Effector memory CD4-positive, alpha-beta T cell (primary cell): ENCODE results near the gene SGTA.
"Not testable (repeated sequence)": the region's sequence is repeated elsewhere in the genome, so short reads cannot be mapped to it uniquely, and the experiment has no call there.

Experiments
- DNase-seq, 3 donors: peaks; one replicate each; pipeline ENCODE4 v3.0.0-alpha.2; 2020
- H3K27ac ChIP-seq: 2 replicates; pipeline ENCODE4 v1.7.0; 2013; ENCODE audit warnings: mild to moderate bottlenecking, low read length, moderate library complexity; ENCODE audit not compliant: insufficient read depth, poor library complexity, severe bottlenecking
- H3K27me3 ChIP-seq: replicated peaks from 2 replicates; pipeline ENCODE4 v1.7.0; 2013; ENCODE audit warnings: mild to moderate bottlenecking, low read length; ENCODE audit not compliant: insufficient read depth, control insufficient read depth, poor library complexity, severe bottlenecking
- H3K36me3 ChIP-seq: 2 replicates; pipeline ENCODE4 v1.7.0; 2013; ENCODE audit warnings: mild to moderate bottlenecking, low read length, moderate library complexity; ENCODE audit not compliant: control insufficient read depth, insufficient read depth
- H3K4me1 ChIP-seq: 2 replicates; pipeline ENCODE4 v1.7.0; 2013; ENCODE audit warnings: low read length, mild to moderate bottlenecking; ENCODE audit not compliant: control insufficient read depth, insufficient read depth, poor library complexity, severe bottlenecking
- H3K4me3 ChIP-seq: 2 replicates; pipeline ENCODE4 v1.7.0; 2013; ENCODE audit warnings: low read length, low read depth, mild to moderate bottlenecking; ENCODE audit not compliant: insufficient read depth, poor library complexity, severe bottlenecking
- H3K9me3 ChIP-seq: 2 replicates; pipeline ENCODE4 v1.7.0; 2013; ENCODE audit warnings: mild to moderate bottlenecking, low read length, moderate library complexity; ENCODE audit not compliant: control insufficient read depth
- total RNA-seq, 3 donors: gene quantifications; one replicate each; lab custom pipeline; 2026; lab: John Stamatoyannopoulos, UW

Gene SGTA, protein sequence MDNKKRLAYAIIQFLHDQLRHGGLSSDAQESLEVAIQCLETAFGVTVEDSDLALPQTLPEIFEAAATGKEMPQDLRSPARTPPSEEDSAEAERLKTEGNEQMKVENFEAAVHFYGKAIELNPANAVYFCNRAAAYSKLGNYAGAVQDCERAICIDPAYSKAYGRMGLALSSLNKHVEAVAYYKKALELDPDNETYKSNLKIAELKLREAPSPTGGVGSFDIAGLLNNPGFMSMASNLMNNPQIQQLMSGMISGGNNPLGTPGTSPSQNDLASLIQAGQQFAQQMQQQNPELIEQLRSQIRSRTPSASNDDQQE
- 35.2 to 44.1 (median 38.9) reads per million in 3 donors for total RNA-seq

DNA sequence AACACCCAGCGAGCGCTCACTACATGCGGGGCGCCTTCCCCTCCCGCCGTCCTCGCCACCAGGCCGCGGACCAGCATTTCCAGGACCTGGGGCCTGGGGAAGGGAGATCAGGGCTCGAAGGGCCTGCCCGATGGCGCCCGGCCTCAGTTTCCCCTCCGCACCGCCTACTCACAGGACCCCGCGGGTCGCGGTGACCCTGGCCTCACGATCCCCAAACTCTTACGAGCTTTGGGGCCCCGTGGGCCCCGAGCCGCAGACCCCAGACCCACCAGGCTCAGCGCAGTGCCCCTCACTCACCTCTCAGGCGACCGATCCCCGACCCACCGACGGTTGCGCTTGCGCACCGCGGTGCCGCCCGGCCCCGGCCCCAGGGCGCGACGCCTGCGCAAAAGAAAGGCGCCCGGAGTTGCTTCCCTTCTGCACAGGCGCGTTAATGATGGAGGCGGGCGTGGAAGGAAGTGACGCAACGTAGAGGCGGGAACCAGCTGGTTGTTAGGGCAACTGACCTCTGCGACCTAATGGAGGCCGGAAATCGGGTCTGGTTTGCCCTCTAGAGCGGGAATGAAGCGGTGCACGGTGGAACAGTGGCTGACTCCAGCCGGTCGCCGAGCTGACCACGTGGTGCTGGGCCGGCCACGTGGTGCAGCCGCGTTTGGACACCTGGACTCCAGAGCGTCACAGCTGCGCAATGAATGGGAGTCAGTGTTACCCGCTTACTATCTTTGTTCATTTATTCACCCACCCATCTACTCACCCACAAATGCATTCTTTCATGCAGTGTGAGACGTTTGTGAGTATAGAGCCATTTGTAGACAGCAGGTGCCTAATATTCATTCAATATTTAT lies at the start of gene SGTA:
Gene SGTA (minus strand): TSS at position 338 of the 845 bp plus-strand sequence. CDS start 14,205 bp downstream, outside the sequence.
- Histone ChIP-seq H3K9me3 (no peaks in the 10 kb centered on the region), H3K4me1 (peaks cover 25% of the 10 kb centered on the region)
- DNase-seq = peak; percentile 93 to 95 (median 93)

GRCh38 chr19:2827840-2828489 lies 44.9 kb upstream of the SGTA start:
- Histone ChIP-seq H3K36me3 (peaks cover 9% of the 10 kb centered on the region), H3K4me1 (no peaks in the 10 kb centered on the region), H3K4me3 (no peak overlapping the region), H3K27me3 (no peaks in the 10 kb centered on the region), H3K27ac (no peak overlapping the region), H3K9me3 (peaks cover 5% of the 10 kb centered on the region)
- no peak for DNase-seq

More for the DNA sequence above, at the start of gene SGTA:
- Histone ChIP-seq H3K27me3 (no peaks in the 10 kb centered on the region), H3K27ac (peak within 1 kb of the TSS; percentile 91), H3K4me3 (peak within 1 kb of the TSS; percentile 94), H3K36me3 (peaks cover 6% of the 10 kb centered on the region)

- H3K9me3 ChIP-seq = no peaks in the 10 kb centered on the region
- DNase-seq = no peak
- H3K4me3 ChIP-seq = no peak overlapping the region
- no peaks in the 10 kb centered on the region for H3K36me3 ChIP-seq
- H3K4me1 ChIP-seq = no peaks in the 10 kb centered on the region
- H3K27me3 ChIP-seq = no peaks in the 10 kb centered on the region
- H3K27ac ChIP-seq = no peak overlapping the region
Measured at GRCh38 chr19:2827022-2827421, 43.9 kb upstream of the SGTA start.

- H3K27me3 ChIP-seq = no peaks in the 10 kb centered on the region
Measured at GRCh38 chr19:2824129-2824528, 41.1 kb upstream of the SGTA start.

DNA sequence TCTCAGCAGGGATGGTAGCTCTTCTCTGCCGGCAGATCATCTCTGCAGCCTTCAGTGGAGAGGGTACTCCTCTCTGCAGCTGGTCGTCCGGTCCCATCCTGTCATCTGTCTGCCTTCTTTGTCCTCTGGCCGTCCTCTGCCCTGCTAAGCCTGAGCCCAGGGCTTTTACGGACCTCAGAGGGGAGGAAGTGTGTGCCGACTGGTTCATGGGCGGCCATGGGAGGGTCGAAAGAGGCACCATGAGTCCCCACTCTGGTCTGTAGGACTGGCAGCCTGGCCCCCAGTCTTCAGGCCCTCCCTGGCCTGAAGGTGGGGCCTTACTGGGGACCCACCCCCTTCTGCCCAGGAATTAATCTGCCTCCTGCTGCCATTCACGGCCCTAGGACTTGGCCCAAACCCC lies 40.6 kb upstream of the SGTA start:
- Histone ChIP-seq H3K9me3 (no peaks in the 10 kb centered on the region), H3K27me3 (no peaks in the 10 kb centered on the region), H3K4me3 (no peak overlapping the region), H3K4me1 (peaks cover 5% of the 10 kb centered on the region), H3K36me3 (no peaks in the 10 kb centered on the region), H3K27ac (no peak overlapping the region)
- no peak for DNase-seq

More at GRCh38 chr19:2824129-2824528, 41.1 kb upstream of the SGTA start:
- H3K4me1 ChIP-seq = peaks cover 5% of the 10 kb centered on the region
- DNase-seq = no peak
- no peak overlapping the region for H3K27ac ChIP-seq
- no peak overlapping the region for H3K4me3 ChIP-seq
- H3K36me3 ChIP-seq = no peaks in the 10 kb centered on the region
- no peaks in the 10 kb centered on the region for H3K9me3 ChIP-seq

GRCh38 chr19:2822846-2823245 lies 39.8 kb upstream of the SGTA start:
- H3K9me3 ChIP-seq = no peaks in the 10 kb centered on the region
- no peak overlapping the region for H3K27ac ChIP-seq
- no peak overlapping the region for H3K4me3 ChIP-seq
- no peaks in the 10 kb centered on the region for H3K36me3 ChIP-seq
- H3K27me3 ChIP-seq = no peaks in the 10 kb centered on the region
- no peak for DNase-seq
- peaks cover 5% of the 10 kb centered on the region for H3K4me1 ChIP-seq

- DNase-seq = no peak
- H3K36me3 ChIP-seq = no peaks in the 10 kb centered on the region
Measured at GRCh38 chr19:2820112-2820702, 37.1 kb upstream of the SGTA start.

GRCh38 chr19:2819540-2820111 lies 36.6 kb upstream of the SGTA start, which contains the start of gene ZNF554:
Gene ZNF554, plus strand, starts transcription at chr19:2819868. Its CDS starts 204 bp downstream, at chr19:2820072.
- Histone ChIP-seq H3K27me3 (no peaks in the 10 kb centered on the region), H3K9me3 (no peaks in the 10 kb centered on the region), H3K4me3 (peak within 1 kb of the TSS; percentile 68), H3K36me3 (no peaks in the 10 kb centered on the region), H3K4me1 (peaks cover 5% of the 10 kb centered on the region), H3K27ac (peak within 1 kb of the TSS; percentile 51)
- peak; percentile 92 to 97 (median 95) for DNase-seq

More at GRCh38 chr19:2820112-2820702, 37.1 kb upstream of the SGTA start:
- Histone ChIP-seq H3K4me1 (peaks cover 5% of the 10 kb centered on the region), H3K27me3 (no peaks in the 10 kb centered on the region), H3K4me3 (peak overlapping the region; percentile 68), H3K27ac (peak overlapping the region; percentile 51), H3K9me3 (no peaks in the 10 kb centered on the region)

DNA sequence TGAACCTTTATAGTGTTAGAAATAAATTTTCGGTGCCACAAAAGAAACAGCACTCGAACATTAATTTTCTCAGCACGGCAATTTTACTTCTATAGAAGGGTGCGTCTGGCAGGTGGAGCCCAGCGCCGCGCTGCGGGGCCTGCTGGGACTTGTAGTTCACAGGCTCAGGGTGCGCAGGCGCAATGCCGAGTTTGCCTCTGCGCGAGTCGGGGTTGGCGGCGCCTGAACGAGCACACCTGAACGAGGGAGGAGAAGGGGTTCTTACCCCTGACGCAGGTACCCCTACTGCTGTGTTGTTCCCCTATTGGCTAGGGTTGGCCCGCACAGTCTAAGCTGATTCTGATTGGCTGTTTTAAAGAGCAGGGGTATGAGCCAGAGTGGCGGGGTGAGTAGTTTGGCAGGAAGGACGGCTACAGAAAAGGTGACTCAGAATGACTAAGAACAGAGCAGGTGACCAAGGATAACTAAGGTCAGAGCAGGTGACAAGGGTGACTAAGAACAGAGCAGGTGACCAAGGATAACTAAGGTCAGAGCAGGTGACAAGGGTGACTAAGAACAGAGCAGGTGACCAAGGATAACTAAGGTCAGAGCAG lies 34.3 kb upstream of the SGTA start:
- not testable (repeated sequence) for H3K9me3 ChIP-seq, H3K36me3 ChIP-seq, H3K27ac ChIP-seq, H3K4me1 ChIP-seq, H3K4me3 ChIP-seq, H3K27me3 ChIP-seq, DNase-seq
